HS-27A (cell line): ENCODE results near the gene ASB12.

Source experiments
- DNase-seq: peaks from one replicate; pipeline ENCODE4 v3.0.0-alpha.2; 2012; ENCODE audit warnings: low read depth, missing footprints

Gene ASB12

GRCh38 chrX:64186974-64187761, 43.2 kb downstream of the ASB12 start:
- DNase-seq, result no peak

- DNase-seq, result no peak
Measured at GRCh38 chrX:64184396-64184795, 46.0 kb downstream of the ASB12 start.

- DNase-seq, result no peak
Measured at GRCh38 chrX:64182208-64182607, 48.2 kb downstream of the ASB12 start.

- DNase-seq, result no peak
Measured at GRCh38 chrX:64176876-64177275, 53.5 kb downstream of the ASB12 start.
